HL-60/S4 treated with retinoic acid at 250 ng/mL for 4 days and 3 days (cell line): ENCODE data around the gene RNF13.

ENCODE experiments used
- in situ Hi-C: fragments of 300-500 bp; cut with MboI; formaldehyde crosslinking; loops from 2 replicates; pipeline ENCODE4 v1.7.0; 2022; ENCODE audit warnings: low sequenced_read_pairs

Gene RNF13, protein sequence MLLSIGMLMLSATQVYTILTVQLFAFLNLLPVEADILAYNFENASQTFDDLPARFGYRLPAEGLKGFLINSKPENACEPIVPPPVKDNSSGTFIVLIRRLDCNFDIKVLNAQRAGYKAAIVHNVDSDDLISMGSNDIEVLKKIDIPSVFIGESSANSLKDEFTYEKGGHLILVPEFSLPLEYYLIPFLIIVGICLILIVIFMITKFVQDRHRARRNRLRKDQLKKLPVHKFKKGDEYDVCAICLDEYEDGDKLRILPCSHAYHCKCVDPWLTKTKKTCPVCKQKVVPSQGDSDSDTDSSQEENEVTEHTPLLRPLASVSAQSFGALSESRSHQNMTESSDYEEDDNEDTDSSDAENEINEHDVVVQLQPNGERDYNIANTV

DNA sequence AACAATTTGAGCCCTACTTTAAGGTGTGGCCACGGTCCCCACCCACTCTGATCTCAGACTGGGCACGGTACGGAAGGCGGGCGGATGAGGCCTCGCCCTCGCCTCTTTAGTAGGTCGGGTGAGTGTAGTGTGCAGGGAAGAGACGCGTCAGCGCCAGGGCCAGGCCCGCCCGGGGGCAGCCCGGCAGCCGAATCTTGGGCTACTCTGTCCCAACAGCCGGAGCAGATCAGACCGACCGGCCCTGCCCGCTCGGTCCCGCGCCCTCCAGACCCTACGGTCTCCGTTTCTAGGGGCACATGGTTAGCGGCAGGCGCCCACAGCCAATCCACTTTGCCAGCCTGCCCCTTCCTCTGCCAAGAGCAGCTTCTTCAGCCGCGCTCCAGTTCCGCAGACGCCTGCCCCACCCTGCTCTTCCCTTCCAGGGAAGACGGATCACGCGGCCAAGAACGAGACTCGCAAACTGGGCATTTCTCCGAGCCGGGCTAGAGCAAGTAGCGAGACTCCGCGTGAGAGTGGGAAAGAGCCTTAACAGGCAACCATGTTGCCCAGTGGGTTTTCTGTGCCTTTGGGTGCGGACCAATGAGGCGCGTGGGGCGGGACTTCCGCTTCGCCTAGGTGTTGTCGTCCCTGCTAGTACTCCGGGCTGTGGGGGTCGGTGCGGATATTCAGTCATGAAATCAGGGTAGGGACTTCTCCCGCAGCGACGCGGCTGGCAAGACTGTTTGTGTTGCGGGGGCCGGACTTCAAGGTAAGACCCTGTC lies at the start of gene RNF13:
TSS of gene RNF13 (plus strand) at position 610 of the 761 bp plus-strand sequence. CDS start 32,812 bp downstream, outside the sequence.
- in situ Hi-C loops, result no loop called here

DNA sequence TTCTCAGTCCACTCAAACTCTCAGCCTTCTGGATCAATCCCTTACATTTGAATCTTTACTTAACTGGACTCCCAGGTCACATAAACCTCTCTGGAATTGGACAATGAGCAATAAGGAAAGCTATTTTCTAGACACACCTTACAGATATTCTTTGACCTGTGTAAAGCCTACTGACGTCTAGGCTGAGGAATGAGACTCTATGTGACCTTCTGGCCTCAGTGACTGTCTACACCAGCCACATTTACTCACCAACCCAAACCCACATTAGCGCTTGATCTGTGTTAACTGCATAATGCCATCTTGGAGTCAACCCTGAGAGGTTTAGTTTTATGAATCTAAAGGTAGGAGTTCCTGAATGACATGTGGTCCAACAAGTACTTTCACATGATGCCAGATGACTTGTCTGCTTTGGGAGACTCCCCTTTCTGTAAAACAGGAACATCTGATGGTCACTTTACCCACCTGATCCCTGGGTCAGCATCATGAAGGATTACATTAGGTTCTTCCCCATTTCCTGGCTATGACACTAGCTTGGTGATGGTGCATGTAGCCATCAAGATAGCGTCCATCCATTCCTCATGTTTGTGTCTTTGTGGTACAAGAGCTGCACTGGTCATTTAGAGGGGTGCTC lies 49.3 kb upstream of the RNF13 start:
- in situ Hi-C loops, result no loop called here

DNA sequence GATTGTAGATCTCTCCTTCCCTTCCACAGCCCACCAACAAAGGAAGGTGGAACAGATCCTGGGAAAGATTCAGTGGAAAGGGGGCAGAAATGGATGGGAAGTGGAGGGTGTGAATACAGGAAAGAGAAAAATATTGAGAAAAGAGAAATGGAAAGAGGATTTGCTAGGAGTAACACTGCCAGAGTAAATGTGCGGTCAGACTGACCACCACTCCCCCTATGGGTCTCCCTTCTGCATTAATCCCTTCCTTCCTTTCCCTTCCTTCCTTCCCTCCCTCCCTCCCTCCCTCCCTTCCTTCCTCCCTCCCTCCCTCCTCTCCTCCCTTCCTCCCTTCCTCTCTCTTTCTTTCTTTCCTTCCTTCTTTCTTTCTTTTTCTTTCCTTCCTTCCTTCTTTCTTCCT lies 48.7 kb upstream of the RNF13 start:
- in situ Hi-C loops, result no loop called here

DNA sequence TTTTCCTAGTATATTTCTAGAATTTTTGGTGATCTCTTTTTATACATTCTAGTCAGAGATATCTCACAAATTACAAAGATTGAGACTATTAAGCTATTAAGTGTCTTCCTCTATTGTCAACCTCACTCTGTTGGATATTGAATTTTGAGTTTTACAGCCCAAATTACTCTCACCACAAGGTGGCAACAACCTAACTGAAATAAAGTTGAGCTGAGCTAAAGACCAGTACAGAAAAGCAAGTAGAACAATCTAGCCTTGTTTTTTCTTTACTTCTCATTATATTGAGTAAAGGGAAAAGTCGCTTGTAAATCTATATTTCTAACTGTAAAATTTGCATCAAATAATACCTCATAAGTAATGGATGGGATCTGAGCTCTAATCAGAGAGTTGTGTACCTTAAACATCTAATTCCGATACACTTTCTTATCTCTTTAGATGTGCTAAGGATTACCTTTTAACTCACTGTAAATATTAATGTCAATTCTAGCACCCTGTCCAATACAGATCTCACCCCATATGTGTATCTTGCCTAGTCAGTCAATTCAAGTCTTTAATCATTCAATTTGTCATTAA lies 47.2 kb upstream of the RNF13 start:
- in situ Hi-C loops, result no loop called here

DNA sequence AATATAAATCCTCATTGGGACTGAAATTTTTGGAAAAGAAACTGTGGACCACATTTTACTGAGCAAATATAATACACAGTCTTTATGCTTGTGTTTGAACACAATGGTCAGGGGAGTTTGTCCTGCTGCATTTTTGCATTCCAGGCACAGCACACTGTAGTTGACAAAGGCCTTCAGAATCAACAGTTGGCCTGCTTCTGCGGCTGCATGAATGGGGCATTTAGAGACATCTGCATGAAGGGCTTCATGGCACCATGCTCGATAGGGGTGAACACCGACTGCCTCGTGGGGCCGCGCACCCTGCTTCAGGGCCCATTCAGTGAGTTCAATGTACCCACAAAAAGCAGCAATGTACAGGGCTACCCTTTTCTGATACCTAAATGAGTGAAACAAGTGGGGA lies 45.3 kb upstream of the RNF13 start:
- in situ Hi-C loops, result no loop called here

DNA sequence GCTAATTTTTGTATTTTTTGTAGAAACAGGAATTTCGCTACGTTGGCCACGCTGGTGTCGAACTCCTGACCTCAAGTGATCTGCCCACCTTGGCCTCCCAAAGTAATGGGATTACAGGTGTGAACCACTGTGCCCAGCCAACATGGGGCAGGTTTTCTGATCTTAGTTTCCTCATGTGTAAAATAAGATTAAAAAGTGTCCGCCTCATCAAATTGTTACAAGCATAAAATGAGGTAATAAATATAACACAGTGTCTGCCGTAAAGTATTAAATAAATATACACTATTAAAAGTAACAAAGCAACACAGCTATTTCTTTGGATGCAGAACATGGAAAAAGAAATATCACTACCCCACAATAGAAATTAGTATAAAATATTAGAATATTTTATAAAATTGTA lies 44.3 kb upstream of the RNF13 start:
- in situ Hi-C loops, result no loop called here

DNA sequence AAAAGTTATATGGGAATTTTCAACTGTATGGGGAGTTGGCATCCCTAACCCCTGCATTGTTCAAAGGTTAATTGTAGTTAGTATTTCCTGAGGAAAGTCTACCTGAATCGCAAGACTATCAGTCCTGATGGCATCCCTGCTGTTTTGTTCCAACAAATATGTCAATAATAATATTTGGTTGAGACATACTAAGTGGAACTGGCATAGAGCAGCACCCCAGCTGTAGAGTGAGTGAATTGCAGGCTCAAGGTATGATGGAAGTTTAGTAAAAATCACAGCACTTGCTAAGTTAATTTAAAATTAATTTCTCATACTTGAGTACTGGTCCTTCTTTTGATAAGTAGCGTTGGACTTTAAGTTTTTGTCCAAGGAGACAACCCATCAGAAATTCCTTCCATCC lies 42.8 kb upstream of the RNF13 start:
- in situ Hi-C loops, result no loop called here

DNA sequence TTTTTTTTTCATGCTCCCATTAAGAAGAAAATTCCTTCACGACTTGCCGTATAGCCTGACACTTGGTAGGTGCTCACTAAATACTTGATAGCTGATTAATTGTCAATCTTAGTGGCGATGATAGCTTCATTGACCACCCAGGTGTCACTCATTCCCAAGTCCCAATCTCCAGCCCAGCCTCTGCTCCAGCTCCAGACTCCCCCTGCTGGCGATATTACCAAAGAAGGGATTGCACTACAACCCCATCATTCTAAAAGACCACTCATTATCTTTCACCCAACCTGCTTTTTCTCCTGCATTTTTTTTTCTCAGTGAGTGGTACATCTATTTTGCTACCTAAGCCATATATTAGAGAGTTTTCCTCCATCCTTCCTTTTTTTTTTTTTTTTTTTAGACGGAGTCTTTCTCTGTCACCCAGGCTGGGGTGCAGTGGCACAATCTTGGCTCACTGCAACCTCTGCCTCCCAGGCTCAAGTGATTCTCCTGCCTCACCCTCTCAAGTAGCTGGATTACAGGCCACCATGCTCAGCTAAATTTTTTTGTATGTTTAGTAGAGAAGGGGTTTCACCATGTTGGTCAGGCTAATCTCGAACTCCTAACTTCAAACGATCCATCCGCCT lies 41.3 kb upstream of the RNF13 start:
- in situ Hi-C loops, result no loop called here

DNA sequence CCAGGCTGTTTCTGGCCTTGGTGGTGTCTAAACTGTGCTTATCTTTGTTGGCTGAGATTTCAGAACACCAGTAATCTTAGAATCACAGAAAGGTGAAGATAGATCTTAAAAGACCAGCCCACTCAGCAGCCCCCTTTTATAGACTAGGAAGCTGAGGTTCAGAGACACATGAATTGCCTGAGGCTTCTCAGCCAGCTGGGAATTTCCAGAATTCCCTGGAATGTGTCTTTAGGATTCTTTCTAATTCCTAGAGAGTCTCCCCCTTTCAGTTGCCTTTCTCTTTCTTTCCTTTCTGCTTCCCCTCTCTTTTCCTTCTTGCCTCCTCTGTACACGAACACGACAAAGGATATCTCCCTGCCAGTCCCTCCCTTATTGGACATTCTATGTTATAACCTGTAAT lies 40.2 kb upstream of the RNF13 start:
- in situ Hi-C loops, result no loop called here

DNA sequence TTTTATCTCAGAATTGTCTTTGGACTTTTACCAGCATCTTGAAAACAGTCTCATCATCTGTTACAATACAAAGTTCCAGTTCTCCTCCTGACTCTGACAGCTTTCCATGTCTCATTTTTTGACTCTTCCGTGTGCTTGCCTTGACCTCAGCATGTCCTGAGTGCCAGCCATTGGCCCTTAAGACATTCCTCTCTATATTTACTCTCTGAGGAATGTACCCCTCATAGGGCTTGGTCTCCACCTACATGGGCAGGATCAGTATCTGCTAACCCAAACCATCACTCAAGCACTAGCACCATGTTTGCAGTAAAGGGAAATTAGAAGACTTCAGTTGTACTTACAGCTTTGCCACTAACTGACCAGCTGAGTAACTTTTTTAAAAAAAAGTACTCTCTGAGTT lies 36.8 kb upstream of the RNF13 start:
- in situ Hi-C loops, result no loop called here

DNA sequence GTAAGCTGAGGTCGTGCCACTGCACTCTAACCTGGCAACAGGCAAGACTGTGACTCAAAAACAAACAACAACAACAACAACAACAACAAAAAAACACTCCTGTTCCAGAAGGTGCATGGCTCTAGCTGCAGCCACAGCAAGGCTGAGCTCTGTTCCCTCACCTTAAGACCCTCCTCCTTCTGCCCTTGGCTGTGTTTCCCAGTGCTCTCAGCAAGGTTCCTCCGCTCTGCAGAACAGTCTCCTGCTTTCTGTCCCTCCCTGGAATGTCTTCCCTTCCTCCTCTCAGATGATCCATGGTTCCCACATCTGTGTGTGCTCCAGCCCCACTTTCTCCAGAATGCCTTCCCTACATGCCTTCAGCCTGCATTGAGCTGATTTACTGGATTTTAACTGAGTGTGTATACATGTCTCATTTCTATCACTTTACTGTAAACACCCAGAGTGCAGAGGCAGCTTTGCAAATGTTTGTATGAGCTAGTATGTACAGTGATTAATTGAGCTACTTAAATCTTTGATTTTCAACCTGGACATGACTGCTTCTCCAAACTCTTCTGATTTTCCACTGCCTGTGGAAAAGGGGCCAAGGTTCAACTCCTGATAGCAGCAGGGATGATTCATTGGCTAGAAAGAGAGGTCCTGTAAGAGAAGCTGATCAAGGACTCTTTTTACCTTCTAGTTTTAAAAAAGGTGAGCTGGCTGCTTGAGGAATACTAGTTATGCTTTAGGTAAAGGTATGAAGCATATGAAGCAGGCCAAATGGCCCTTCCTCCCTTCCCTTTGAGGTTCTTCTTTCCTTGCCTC lies 35.4 kb upstream of the RNF13 start:
- in situ Hi-C loops, result no loop called here

DNA sequence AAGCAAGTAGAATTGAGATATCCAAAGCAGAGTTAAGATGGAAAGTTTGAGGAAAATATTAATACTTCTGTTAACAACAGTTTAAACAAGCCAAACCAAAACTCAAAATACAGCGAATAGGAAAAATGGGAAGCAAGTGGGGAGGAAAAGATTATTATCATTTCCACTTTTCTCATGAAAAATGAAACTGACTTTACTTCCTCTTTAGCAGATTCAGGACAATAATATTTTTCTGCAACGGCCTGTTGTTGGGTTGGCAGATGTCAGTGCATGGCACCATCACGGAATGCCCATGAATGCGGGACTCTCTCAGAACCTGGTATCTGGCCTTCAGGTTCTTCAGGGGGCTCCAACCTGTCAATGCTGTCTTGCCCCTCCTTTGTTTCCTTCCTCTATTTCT lies 31.8 kb upstream of the RNF13 start:
- in situ Hi-C loops, result no loop called here

DNA sequence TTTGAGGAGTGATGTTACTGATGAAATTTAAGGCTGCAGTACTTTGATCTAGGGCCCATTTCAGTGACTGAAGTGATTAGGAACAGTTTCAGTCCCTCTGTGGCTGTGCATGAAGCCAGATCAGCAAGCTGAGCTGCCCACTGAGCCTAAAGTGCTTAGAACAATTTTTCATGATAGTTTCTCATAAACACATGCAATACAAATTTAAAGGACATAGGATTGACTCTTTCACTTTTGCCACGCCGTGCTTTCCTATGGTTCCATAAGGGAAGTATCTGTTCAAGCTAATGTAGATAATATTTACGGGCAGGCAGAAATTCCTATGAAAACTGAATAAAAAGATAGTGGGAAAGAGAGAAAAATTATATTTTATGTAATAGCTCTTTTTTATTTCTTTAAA lies 31.3 kb upstream of the RNF13 start:
- in situ Hi-C loops, result no loop called here

DNA sequence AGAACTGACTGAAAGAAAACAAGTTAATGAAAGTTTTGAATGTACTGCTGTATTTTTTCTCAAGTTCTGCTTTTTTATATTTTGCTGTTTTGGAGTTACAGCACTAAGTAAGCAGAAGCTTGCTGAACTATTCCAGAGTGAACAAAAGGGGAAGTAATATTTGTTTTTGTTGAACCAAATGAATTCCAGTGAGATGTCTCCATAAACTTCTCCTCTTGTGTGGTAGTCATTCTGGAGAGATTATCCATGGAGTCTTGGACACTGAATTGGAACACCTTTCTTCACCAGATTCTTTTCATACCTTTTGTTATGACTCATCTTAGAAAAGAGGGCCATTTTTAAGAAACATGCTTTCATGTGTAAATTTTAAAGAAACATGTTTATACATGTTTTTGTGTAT lies 29.4 kb upstream of the RNF13 start:
- in situ Hi-C loops, result no loop called here

DNA sequence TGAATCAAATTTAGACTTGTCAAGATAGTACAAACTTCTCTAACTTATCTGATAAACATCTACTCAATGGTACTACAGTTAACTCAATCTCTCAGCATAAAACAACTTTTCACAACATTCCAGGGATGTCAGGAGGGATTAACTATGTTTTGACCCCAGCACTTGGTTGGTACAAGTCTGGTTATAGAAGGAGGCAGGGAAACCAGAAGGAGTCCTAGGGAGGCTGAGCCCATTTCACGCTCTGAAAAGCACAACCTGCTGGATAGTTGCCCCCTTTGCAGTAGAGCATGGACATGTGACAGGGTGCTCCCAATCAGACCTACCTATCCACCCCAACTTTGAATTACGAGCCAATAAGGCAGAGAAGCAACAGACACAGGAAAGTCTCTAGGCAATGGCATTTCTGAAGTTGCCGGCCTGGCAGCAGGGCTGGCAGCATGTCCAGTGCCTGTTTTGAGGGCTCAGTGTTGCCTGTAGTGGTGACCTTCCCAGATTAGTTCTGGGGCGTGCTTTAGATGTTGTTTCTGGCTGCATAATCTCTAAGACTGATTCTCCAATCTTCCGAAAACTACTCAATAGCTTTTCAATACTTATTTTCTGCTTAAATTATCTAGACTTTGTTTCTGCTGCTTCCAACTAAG lies 28.8 kb upstream of the RNF13 start:
- in situ Hi-C loops, result no loop called here

DNA sequence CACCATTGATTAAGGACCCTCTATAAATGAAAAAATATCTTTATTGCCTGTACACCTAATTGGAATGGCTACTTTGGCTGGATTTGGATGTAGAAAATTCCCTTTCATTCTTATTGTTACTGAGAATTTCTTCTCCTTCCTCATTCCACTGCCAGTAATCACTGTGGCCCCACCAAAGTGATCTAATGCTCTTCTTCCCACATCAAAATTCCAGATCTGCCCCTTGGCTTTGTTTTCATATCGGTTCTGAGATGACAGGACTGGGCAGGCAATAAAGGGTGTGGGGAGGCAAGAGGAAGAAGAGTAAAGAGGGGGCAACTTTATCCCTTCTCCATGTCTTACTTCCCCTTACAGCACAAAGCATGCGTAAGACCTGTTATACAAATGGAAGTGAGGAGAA lies 22.7 kb upstream of the RNF13 start:
- in situ Hi-C loops, result no loop called here

DNA sequence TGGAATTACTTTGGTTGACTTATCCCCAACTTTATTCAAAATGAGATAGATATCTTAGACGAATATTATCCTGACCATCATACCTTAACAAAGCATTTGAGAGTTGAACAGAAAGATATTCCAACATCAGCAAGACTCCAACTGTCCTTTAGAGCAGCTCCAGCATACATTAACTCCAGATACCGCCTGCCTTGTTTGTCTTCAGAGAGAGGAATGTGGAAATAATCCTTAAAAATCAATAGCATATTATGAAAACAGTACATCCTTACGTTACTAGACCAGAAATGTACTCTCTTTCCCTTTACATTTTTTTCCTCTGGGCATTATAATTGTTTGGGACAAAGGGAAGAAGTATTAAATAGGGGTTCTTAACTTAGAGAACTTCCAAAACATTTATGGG lies 22.3 kb upstream of the RNF13 start:
- in situ Hi-C loops, result no loop called here

DNA sequence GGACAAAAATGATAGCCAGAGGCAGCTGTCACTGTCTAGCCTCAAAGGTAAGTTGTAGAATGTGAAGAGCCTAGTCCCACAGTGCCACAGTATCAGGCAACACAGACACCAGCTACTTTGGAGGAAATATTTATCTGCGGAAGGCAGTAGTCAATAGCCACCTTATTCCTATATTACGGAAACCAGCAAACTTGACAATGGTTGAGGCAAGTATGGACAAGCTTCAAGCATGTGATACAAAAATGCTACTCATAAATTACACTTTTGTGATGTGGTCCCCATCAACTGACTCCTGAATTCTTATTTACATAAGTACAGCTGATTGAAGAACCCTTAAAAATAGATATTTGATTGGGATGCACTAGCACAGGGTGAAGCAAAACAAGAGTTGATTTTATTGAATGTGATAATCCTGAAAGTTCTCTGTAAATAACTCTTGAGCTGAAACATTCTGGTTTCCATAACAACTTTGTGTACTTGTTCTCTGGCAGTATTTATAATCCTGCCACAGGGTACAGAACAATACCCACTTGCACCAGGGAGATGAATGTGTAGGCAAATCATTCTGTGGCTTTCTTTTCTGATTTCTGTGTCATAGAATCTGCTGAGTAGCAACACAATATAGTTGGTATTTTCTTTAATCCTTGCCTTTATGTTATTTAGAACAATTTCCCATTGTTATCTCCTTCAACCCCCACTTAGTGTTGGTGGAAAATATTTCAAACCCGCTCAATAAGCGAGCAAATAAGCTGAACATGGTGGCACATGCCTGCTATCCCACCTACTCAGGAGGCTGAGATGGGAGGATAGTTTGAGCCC lies 20.4 kb upstream of the RNF13 start, which contains the start of gene ANKUB1:
TSS of gene ANKUB1 (minus strand) at position 103 of the 819 bp plus-strand sequence. CDS start 188 bp downstream, outside the sequence.
- in situ Hi-C loops, result no loop called here

DNA sequence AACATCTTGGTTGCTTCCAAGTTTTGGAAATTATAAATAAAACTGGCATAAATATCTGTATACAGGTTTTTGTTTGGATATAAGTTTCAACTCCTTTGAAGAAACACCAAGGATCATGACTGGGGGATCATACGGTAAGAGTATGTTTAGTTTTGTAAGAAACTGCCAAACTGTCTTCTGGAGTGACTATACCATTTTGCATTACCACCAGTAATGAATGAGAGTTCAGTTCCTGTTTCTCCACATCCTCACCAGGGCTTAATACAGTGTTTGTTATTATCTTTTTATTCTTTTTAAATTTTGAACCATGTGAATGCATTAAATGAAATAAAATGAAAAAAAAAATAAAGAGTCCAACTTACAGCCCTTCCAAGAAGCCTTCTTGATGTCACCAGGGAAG lies 17.0 kb upstream of the RNF13 start:
- in situ Hi-C loops, result no loop called here
